ENCODE results near the gene RGR.

Gene RGR

GRCh38 chr10:84224411-84225028 is 20.3 kb upstream of the RGR start:
- DNase-seq = no peak

DNA sequence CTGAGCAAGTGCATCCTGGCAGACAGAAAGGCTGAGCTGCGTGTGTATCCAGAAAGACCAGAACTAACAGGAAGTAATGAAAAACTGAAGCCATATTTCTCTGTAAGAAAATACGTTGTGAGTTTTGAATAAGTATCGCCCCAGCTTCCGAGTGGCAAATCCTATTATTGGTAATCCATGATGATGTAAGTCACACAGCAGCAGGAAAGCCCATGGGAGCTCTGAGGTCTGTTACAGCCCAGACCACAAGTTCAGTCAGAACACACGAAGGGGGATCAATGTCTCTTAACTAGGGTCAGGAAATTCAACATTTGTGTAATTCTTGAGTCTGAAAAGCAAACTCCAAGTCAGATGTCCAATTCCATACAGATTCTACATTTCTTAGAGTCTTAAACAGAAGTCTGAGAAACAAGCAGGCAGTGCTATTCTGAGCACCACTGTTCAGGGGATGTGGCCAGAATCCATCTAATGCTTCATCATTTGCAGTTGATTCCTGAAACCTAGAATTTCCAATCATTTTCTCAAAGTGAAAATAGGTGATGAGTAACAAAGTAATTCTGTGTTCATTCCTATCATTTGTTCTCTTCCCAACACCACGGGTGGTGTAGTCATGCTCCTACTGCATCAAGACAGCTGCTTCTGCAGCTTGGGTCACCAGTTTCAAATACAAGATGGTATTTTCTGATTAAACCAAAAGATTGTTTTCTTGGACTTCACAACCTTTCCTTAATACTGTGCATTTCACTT is 19.3 kb upstream of the RGR start, which contains the start of gene LRIT2:
TSS of gene LRIT2 (minus strand) at position 118 of the 747 bp plus-strand sequence. CDS start at position 94, 24 bp downstream.
- DNase-seq = no peak

DNA sequence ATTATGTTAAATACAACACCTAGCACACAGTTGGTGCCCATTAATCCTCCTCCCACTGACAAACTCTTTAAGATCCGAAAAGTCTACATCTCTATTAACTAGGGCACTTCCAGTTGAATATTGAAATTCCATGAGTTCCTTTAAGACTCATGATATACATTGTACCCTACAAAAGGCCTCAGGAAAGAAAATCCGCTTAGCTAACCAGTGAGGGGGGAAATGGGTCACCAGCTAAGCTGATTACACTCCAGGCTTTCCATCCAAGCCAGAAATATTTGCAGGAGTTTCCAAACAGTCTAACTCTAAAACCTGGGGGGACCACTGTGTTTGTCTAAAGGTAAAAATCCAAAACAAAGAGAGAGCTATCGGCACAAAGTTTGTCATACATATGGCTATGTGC is 18.2 kb upstream of the RGR start:
- DNase-seq = no peak

DNA sequence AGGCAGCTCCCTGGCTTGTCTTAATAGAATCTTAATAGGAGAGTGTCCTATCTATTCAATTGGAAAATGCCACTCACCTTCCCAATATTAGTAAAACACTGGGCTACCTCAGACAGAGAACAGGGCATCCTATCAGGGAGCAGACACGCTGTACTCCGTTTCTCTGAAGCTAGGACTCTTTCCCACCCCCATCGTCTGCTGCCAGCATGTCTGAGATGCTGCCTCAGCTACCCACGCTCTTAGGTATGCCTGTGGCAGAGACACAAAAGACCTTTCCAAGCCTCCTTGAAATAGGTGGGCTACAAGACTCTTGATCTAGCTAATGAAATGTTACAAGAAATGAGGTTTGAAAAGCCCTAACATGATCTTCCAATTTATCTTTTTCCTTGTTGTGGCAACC is 17.0 kb upstream of the RGR start:
- DNase-seq = no peak

DNA sequence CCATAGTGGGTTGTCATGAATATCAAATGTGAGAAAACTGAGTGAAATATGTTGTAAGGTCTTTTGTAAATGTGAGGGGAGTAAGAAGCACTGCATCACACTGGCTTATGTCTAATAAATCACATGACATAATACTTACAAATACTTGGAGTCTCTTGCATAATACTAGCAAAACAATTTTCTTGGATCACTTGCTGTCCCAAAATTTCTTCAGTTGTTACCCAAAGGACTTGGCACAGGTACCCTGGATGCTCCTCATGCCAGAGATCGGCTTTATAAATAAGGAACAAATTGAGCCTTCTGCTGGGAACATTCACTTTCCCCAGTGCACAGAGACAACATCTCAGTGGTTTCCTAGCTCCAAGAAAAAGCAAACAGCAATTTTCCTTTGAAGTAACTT is 14.5 kb upstream of the RGR start:
- DNase-seq = no peak

GRCh38 chr10:84232376-84232775 is 12.5 kb upstream of the RGR start:
- DNase-seq = no peak

DNA sequence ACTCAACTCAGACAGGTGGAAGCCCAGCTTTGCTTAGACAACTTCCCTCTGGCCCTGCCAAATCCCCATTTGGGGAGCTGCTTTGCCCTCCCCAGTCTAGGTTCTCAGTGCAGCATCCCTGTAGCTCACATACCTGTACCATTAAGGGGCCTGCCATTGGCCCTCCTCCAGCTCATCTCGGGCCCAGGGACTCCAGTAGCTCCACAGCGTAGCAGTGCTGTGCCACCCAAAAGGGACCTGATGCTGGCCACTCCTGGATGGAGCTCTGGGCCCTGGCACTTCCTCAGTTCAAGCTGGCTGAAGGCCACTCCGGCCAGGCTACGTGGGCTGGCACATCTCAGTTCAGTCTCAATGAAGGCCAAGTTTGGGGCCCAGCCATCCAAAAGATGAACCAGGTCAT is 10.9 kb upstream of the RGR start:
- no peak for DNase-seq

DNA sequence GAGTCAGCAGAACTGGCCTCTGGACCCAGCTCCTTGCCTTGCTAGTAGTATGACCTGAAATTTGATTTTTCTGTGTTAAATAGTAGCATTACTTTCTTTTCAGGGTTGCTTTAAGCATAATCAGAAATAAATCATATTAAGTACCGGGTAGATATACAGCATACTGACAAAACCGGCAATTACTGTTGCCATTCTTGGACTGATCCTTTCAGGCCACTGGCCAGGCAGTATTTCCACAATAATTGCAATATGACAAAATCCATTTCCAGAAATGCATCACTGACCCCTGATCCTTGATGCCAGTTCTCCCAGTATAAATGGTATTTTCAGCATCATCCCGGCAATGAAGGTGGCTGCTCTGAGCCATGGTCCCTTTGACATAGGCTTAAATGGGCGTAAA is 10.4 kb upstream of the RGR start:
- DNase-seq = no peak

DNA sequence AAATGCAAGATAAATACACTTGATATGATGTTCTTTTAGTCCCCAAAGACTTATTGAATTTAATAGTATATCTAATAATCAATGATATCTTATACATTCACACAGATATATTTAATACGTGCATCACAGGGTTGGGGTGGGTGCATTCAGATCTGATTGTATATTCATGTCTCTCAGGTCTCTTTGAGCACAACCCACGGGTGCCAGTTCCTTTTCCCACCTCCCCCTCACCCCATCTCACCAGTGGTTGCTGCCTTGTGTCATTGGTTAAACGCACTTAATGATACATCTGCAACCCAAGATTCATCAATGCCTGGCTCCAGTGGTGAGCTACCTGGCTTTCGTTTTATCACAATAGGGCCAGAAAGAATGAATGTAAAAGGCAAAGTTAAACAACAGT is 9.8 kb upstream of the RGR start:
- DNase-seq = no peak

DNA sequence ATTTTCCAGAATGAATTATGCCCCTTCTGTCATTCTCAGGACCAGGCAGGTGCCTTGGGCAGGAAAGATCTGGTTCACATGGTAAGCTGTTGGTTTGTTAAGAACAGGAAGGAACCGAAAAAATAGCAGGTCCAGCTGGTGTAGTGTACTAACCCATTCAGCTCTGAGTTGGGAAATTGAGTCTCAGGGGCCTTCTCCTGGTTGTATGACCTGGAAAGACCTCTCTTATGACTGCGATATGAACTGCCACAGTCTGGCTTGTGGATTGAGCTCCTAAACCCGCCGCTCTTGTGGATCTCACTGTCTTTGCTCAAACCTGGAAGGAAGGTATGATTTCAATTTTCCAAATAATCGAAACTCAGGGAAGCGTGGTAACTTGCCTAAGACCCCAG is 8.1 kb upstream of the RGR start:
- DNase-seq = no peak

GRCh38 chr10:84237199-84238051 is 7.4 kb upstream of the RGR start:
- no peak for DNase-seq

GRCh38 chr10:84238909-84239308 is 5.9 kb upstream of the RGR start:
- DNase-seq = no peak

GRCh38 chr10:84241185-84241790 is 3.6 kb upstream of the RGR start, which contains the start of gene LRIT1:
Gene LRIT1, minus strand, starts transcription at chr10:84241546. Its CDS starts 107 bp downstream, at chr10:84241439.
- no peak for DNase-seq

DNA sequence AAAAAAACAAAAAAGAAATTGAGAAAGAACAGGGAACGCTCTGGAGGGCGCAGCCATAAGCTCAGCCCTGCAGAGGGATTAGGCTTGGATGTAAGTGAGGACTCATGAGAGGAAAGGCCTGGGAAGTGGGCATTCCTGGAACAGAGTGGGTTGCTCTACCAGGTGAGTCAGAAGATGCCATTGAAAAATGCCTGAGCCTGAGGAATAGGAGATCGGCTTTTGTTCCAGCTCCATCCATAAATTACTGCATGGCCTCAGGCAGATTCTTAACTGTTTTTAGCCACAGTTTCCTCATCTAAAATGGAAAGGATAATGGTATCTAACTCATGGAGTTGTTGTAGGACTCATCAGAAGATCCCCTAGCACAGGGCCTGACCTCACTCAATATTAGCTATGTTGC is 1.1 kb upstream of the RGR start:
- DNase-seq = no peak

- DNase-seq = no peak
These were observed 2.6 kb downstream of the RGR start for GRCh38 chr10:84247496-84247895.

DNA sequence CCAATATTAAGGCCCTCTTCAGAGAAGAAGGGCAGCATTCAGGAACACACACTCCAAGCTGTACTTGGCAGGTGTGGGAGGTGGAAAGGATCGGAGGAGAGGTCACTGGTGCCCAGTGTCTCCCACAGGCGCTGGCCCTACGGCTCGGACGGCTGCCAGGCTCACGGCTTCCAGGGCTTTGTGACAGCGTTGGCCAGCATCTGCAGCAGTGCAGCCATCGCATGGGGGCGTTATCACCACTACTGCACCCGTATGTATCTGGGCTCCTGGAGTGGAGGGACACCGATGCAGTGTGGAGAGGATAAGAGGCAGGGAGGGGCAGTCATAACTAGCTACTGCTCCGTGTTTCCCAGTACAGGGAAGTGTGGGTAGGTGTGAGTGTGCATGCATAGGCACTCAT is 3.9 kb downstream of the RGR start:
- DNase-seq = no peak

DNA sequence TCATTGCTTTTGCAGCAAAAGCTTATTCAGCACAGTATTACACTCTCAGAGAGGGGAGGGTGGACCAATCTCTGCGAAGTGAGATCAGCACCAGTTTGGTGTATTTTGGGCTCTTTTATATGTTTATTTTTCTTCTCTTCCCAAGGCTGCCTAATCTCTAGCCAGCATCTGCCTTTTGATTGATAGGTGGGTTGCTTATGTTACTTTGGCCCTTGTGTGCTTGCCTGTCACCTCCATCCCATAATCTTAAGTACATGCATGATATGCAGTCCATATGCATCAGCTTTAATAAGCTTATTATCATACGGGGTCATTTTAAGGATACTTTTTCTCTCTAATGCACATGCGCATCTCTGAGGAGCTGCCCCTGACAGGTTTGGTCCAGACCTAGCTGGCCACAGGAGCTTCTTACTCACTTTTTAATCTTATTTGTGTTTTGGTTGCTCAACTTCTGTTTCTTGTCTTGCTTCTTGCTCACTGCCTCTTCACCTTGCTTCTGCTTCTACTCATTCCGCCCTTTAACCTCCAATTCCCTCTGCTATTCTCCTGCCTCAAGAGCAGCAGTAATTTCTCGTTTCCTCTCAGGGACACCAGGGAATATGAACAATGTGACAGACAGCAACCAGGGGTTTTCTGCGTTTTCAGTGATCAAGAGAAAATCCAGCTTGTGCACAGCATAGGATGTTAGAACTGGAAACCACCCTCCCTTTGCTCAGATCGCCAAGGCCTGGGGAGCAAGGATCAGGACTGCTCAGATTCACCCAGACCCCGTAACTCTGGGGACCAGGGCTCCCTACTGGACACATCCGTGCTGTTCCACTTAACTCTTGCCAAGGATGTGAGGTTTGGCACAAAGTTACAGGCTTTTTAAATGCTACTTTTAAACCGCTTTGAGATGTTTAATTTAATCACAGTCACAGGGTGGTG is 10.0 kb downstream of the RGR start:
- no peak for DNase-seq

GRCh38 chr10:84256510-84257342 is 11.9 kb downstream of the RGR start:
- DNase-seq = peak in 1 of 2 donors; percentile 14

- DNase-seq = no peak
These were observed 12.6 kb downstream of the RGR start for GRCh38 chr10:84257343-84258020.

GRCh38 chr10:84258034-84258695 is 13.3 kb downstream of the RGR start:
- no peak for DNase-seq
